Kidney glomerular epithelial cell (primary cell): ENCODE measurements around the gene ITPR2.
"Not testable (repeated sequence)": the region's sequence is repeated elsewhere in the genome, so short reads cannot be mapped to it uniquely, and the experiment has no call there.

Source experiments
- DNase-seq: peaks from one replicate; lab custom pipeline; 2025; lab: John Stamatoyannopoulos, UW

Gene ITPR2

DNA sequence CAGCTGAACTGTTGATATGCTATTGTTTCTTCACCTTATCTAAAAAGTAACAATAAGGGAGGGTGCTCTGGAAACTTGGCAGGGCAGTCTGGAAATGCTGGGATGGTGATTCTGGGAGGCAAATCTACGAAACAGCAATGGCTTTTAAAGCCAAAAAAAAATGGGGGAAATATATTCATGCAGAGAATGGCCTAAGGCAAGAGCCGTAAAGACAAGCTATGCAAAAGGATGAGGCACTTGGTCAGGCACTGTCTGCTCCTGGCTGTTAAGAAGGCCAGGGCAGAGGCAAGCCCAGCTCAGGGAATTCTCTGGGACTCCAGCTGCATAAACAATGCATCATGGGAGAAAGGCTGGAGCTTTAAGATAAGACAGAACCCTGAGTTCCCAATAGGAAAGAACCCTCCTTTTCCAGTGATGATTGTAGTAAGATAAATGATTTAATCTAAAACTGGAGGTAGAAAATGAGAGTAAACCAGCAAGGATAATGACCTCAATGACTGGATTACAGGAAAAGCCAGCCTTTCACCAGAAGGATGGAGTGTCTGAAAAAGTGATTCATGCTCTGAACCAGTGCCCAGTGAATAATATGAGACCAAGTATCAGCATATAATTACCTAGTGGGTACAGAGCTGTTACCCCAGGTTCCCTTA lies 46.0 kb downstream of the ITPR2 start:
- peak; percentile 69 for DNase-seq

DNA sequence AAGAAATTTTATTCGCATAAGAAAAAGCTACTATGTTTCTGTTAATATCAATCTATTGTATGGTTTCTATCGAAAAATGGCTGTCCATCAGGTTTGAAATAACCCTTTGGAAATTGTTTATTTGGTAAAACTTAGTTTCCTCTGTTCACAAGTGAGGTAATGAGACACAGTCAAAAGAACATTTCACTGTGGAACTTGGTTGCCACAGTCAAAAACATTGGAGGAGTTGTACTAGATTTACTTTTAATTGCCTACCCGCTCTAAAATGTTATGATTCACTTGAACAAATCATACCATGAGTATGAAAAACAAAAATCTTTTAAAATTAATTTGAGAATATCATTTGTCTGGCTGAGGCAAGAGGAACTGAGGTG lies 46.5 kb downstream of the ITPR2 start:
- DNase-seq: no peak

DNA sequence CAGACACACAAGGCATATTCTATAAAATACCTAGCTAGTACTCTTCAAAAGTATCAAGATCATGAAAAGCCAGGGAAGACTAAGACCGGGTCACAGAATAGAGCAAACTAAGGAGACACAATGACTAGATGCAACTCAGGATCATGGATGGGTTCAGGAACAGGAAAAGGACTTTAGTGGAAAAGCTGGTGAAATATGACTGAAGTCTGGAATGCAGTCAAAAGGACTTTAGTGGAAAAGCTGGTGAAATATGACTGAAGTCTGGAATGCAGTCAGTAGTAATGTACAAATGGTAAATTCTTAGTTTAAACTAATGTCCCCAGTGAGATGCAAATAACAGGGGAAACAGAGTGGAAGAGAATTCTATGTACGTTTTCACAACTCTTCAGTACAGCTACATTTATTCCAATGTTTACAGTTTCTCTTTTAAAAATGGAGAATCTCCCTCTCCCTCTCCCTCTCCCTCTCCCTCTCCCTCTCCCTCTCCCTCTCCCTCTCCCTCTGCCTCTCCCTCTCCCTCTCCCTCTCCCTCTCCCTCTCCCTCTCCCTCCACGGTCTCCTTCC lies 49.1 kb downstream of the ITPR2 start:
- not testable (repeated sequence) for DNase-seq

DNA sequence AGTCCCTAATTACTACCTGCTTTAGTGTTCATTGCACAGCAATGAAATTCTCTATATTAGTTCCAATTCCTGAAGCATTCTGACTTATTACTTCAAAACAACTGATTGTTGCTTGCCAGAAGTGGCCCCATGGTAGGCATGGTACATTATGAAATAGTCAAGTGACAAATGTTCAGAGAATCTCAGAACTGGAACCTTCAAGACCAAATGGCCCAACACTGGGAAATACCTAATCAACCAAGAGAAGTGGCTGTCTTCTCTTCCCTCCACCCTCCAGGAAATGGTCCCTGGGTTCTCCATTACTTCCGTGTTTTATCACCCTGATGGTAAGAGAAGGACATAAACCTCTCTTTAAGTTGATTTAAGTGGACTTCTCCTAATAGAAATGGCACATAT lies 49.9 kb downstream of the ITPR2 start:
- DNase-seq: no peak

DNA sequence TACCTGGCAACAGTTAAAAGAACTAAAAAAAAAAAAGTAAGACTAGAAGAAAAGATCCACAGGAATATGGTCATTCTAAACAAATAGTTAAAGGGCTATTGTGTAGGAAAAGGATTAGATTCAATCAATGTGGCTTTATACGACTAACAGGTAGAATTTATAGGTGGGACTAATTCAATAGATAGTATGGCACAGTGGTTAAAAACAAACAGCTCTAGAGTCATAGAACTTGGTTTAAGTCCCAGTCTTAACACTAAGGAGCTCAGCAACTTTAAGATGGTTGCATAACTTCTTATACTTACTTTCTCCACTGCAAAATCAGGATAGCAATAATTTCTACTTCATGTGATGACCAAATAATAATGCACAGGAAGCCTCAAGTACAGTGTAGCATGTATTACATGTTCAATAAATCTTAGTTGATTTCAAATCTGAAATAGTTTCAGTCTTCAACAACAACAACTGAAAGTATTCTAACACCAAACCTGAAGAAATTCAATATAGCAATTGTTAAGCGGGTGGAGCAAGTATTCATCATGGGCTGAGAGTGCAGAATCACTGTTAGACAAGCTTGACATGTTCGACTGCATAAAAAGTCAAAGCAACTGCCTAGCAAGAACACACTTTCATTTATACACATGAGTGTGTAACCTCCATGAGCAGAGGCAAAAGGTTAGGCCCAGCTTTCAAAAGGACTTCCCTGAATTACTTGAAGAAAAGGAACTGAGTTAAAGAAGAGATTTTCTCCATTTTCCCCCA lies 50.4 kb downstream of the ITPR2 start:
- no peak for DNase-seq

DNA sequence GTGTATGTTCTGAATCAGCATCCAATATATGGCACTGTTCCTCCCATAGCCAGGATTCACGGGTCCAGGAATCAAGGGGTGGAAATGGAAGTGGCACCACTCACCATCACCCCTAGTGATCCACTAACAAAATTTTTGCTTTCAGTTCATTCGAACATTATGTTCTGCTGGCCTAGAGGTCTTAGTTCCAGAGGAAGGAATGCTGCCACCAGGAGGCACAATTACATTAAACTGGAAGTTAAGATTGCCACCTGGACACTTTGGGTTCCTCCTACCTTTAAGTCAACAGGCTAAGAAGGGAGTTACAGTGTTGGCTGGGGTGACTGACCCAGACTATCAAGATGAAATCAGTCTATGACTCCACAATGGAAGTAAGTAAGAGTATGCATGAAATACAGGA lies 52.3 kb downstream of the ITPR2 start:
- not testable (repeated sequence) for DNase-seq

DNA sequence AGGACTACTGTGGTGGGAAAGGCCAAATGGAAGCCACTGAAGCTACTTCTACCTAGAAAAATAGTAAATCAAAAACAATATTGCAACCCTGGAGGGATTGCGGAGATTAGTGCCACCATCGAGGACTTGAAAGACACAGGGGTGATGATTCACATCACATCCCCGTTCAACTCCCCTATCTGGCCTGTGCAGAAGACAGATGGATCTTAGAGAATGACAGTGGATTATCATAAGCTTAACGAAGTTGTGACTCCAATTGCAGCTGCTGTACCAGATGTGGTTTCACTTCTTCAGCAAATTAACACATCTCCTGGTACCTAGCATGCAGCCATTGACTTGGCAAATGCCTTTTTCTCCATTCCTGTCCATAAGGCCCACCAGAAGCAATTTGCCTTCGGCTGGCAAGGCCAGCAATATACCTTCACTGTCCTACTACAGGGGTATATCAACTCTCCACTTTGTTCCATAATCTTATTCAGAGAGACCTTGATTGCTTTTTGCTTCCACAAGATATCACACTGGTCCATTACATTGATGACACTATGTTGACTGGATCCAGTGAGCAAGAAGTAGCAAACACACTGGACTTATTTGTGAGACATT lies 54.7 kb downstream of the ITPR2 start:
- not testable (repeated sequence) for DNase-seq

DNA sequence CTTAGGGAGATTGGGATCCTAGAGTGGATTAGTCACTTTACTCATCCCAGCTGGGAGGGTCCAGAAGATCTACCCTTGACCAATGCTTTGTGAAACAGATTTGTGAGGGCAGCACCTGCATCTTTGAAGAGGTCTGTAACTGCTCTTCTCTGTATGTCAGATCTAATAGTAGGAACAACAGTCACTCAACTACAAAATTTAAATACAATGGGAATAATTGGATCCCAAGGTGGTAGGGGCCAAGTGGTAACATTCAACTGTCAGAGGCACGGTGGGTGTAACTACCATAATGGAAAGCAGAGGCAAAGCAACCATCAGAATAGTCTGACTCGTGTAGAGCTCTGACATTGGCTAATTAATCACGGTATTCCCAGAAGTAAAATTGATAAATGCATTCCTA lies 55.8 kb downstream of the ITPR2 start:
- no peak for DNase-seq

DNA sequence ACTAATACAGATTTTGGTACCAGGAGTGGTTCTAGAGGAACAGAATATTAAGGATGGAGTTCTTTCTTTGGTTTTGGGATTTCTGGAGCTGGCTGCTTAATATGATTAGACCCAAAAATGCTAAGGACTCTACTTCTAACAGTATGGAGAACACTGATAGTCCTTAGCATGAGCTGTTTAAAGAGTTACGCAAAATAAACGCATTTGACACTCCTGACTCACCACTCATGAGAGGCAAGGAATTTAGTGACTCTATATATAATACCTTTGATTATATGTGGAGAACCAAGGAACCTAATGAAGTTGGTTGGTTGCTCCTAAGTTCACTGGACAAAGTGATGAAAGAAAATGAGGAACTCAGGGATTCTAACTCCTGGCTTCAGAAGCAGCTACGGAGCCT lies 57.0 kb downstream of the ITPR2 start:
- DNase-seq: not testable (repeated sequence)

DNA sequence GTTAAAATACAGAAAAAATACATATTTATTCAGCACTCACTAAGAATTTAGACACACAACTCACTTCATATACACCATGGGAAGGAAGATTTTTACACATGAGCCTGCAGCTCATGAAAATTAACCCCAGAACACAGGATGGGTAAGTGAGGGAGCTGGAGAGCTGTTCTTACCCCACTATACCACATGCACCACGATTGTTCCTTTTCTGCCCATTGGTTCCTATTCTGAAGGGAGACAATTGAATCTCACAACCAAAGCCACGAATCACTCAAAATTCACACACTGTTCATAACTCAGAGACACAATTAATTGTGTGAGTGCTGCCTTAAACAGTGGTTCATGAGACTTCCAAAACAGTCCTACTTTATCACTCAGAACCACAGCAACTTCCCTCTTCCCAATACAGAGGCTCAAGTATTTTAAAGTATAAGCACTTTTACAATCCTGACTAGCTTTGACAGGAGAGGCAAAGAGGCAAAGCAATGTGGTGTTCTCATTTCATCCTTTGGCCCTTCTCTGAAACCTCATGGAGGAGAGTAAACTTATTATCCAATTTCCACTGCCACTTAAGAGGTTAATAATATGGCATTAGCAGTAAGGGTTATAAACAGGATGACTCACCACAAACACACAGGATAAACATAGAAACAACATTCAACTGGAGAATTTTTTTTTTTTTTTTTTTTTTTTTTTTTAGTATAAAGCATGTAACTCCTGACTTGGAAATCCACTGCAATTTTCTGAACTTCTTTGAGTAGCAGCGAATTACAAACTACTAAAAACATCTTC lies 59.5 kb downstream of the ITPR2 start:
- no peak for DNase-seq

DNA sequence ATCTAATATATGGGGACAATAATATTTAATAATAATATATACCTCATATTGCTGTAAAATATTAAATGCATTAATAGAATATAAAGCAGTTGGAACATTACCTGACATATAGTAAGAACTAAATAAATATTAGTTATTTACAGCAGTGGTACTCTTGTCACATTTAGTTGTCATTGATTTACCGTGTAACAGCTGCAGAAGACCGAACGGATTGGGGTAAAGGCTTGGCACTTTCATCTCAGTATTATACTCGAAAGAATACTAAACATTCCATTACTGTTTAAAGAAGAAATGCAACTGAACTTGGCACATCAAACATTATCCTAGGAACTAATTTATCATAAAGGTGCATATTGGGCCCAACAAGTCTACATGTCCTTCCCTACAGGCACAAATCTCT lies 61.1 kb downstream of the ITPR2 start:
- DNase-seq: no peak

DNA sequence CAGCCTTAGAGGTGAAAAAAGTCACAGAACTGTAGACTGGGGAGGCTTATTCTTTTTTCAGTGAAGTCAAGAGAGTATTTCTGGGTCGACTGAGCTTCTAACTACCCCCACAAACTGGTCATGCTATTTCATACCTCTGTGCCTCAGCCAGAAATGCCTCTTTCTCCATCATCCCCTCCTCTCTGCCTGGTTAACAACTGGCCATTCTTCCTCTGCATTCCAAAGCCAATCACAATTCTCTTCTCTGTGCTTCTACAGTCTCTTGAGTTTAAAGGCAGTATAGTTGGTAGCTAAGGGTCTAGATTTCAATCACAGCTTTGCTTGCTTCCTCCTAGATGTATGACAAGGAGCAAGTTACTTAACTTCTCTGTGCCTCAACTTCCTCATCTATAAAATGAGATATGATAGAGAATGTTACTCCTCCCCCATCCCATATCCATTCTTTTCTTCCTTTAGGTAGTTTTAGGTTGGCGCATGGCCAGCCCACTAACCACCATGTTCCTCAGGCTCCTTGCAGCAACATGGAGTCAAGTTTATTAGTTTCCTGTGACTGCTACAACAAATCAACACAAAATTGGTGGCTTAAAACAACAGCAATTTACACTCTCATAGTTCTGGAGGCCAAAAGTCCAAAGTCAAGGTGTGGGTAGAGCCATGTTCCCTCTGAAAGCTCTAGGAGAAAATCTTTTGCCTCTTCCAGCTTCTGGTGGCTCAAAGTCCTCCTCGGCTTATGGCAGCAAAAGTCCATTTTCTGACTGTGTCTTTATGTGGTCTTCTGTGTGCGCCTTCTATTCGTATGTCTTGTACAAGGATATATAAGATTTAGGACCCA lies 62.5 kb downstream of the ITPR2 start:
- DNase-seq: peak; percentile 17

DNA sequence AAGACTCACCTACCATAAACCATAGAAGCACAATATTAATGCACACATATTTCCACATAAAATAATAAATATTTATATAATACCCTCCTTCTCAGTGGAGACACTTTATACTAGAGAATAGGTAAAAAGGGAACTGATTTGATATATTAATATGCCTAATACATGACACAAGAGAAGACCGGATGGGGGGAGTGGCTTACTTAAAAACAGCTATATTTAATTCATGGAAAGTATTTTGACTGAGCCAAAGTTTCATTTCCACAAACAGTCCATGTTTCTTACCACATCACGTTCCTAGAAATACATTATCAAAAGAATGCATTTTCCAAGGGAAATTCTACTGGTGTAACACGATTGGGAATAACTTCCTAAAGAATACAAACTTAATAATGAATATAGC lies 63.4 kb downstream of the ITPR2 start:
- DNase-seq: no peak

DNA sequence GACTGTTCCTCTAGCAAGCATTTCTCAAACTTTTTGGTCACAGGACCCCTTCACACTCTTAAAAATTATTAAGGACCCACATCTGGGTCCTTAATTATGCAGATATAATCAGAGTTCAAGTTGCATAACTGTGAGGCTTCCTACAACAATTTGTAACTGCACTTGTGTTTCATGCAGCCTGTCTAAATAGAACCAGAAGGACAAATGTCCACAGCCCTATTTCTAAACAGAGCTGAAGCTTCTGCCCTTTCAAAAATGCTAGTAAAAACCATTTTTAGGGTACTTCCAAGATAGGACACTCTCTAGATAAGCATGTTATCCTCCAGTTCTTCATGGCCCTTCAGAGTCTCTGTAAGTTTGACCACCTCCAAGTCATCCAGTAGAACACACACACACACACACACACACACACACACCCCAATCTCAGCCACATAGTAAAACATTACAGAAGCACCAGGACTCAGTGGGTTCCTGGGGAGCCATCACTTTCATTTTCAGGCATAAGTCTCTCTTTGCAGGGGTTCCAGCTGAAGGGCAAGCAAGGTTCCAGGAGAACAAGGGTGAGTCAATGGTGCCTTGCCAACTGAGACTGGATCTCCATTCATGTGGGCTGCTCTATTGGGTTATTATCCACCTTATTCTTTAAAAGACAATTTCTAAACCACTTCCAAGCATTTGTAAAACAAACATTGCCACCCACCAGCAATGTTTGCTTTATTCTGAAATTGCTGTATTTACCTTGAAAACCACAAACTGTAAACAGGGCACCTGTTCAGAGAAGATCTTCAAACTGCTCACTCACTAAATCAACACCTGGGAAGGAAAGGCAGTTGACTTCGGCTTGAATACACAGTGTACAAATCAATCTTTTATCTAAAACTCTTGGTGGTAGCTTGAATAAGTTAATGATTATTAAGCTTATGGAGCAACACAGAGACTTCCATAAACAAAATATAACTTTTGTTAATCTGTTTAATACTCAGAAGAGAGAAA lies 64.1 kb downstream of the ITPR2 start:
- DNase-seq: peak; percentile 53

DNA sequence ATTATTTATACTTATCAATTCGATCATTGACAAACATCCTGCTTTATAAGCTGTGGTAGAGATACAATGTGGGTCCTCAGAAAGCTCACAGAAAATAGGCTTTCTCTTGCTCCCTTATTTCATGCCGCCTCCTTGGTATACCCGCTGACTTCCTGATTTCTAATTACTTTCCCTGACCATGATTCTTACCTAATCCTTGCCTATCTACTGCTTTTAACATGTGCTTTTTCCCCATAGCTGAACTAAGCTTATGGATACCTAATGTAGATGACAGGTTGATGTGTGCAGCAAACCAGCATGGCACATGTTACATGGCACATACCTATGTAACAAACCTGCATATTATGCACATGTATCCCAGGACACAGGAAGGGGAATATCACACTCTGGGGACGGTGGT lies 65.1 kb downstream of the ITPR2 start:
- DNase-seq: no peak

DNA sequence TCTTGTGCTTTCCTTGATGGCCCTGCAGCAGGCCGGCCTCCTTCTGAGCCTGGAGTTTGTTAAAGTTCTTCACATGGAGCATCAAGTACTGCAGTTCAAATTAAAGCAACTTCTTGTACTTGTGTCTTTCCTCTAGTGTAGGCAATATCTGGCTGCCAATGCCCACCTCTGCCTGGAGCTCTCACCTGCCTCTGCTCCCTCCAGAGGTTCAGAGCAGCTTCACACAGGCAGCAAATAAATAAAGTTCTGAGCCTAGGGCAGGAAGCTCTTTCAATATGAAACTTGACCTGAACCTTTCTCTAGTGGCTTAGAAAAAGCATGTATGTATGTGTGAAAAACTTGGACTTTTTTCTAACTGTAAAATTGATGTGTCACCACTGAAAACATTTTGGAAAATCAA lies 65.9 kb downstream of the ITPR2 start:
- DNase-seq: no peak

DNA sequence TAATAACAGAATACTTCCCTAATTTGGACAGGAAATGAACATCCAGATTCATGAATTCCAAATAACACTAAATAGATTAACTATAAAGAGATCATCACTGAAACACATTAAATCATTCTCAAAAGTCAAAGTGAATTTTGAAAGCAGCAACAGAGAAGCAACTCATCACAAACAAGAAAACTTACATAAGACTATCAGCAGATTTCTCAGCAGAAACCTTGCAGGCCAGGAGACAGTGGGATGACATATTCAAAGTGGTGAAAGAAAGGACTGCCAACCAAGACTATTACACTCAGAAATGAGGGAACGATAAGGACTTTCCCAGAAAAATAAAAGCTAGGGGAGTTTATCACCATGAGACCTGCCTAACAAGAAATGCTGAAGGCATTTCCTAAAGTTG lies 70.8 kb downstream of the ITPR2 start:
- DNase-seq: no peak

DNA sequence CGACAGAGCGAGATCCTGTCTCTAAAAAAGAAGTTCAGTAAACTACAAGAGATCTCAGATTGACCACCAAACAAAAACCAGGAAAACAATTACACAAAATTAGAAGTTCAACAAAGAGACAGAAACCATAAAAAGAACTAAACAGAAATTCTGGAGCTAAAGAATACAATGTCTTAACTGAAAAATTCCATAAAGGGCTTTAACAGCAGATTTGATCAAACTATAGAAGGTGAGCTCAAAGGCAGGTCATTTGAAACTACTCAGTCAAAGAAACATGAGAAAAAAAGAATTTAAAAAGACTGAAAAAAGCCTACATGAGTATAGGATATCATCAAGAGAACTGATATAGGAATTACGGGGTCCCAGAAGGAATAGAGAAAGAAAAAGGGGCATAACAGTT lies 71.2 kb downstream of the ITPR2 start:
- no peak for DNase-seq

DNA sequence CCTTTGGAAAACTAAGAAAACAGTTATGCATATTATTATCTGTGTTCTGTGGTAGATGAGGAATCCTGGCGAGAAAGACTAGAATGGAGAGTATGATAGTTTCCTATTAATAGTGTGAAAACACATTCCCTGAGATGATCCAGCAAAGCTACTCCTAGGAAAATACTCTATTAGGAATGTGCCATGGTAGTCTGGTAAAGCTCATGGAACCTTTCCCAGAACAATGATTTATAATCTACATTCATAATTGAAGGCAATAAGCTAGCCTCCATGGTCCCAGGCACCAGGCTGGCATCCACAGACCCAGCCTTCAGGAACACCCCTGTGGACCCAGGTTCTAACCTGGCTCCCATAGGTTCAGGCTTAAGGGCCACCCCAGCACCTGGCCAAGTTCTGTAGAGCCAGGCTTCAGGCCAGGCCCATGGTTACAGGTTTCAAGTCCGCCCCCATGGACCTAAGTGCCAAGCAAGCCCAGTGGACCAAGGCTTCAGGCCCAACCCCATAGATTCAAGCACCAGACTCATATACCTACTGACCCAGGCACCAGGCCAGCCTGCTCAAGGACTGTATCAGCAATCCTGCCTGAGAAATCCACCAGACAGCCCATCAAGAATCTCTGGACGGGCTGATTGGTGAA lies 72.2 kb downstream of the ITPR2 start:
- DNase-seq: no peak

DNA sequence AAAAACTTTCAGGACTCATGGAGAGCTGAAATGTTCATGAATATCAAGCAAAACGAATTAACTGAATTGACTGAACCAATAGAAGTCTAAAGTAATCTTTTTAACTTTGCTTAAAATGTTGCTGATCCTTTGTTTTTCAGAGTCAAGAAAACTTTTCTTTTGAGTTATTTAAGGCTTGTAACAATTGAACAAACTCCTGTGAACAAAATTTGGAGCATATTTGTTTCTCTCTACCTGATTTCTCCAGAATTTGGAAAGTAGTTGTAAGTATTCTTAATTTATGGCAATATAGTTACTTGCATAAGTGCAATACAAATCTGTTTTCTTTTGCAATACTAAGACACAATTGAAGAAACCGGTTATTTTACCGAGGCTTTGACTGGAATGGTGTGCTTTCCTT lies 77.6 kb downstream of the ITPR2 start:
- not testable (repeated sequence) for DNase-seq
